HG02885 (cell line): ENCODE data around the gene QRICH1.

ENCODE experiments used
- ATAC-seq: cut with Tn5 transposase; IDR thresholded peaks from one replicate; pipeline ENCODE4 v1.9.1; 2021; ENCODE audit warnings: mild to moderate bottlenecking; ENCODE audit not compliant: unreplicated experiment, poor library complexity

QRICH1 gene

GRCh38 chr3:49093853-49094767 is at the start of gene QRICH1:
Gene QRICH1 (minus strand): TSS chr3:49094071. CDS start chr3:49077017, 17,054 bp downstream.
- peak; percentile 81 for ATAC-seq

GRCh38 chr3:49140080-49140479 is 46.2 kb upstream of the QRICH1 start:
- no peak for ATAC-seq

GRCh38 chr3:49135499-49135898 is 41.6 kb upstream of the QRICH1 start:
- ATAC-seq, result no peak

- no peak for ATAC-seq
These were observed 40.8 kb upstream of the QRICH1 start for GRCh38 chr3:49134471-49135265.

GRCh38 chr3:49133226-49133951 is 39.5 kb upstream of the QRICH1 start:
- no peak for ATAC-seq

GRCh38 chr3:49132437-49133225 is 38.8 kb upstream of the QRICH1 start, which contains the start of gene LAMB2:
Gene LAMB2 (minus strand): TSS chr3:49133050. CDS start chr3:49132867, 183 bp downstream.
- ATAC-seq, result no peak

GRCh38 chr3:49132073-49132436 is 38.2 kb upstream of the QRICH1 start:
- ATAC-seq, result no peak

GRCh38 chr3:49131576-49131975 is 37.7 kb upstream of the QRICH1 start:
- no peak for ATAC-seq

- no peak for ATAC-seq
These were observed 37.2 kb upstream of the QRICH1 start for GRCh38 chr3:49131040-49131439.

GRCh38 chr3:49124991-49125670 is 31.3 kb upstream of the QRICH1 start:
- ATAC-seq, result no peak

GRCh38 chr3:49124203-49124602 is 30.3 kb upstream of the QRICH1 start:
- no peak for ATAC-seq

GRCh38 chr3:49123687-49124086 is 29.8 kb upstream of the QRICH1 start:
- ATAC-seq, result no peak

GRCh38 chr3:49122886-49123545 is 29.1 kb upstream of the QRICH1 start:
- ATAC-seq, result no peak

- ATAC-seq, result no peak
These were observed 28.6 kb upstream of the QRICH1 start for GRCh38 chr3:49122451-49122850.

GRCh38 chr3:49122022-49122421 is 28.2 kb upstream of the QRICH1 start:
- no peak for ATAC-seq

- ATAC-seq, result no peak
These were observed 27.4 kb upstream of the QRICH1 start for GRCh38 chr3:49121132-49121736.

- peak; percentile 89 for ATAC-seq
These were observed 26.7 kb upstream of the QRICH1 start, which contains the start of gene USP19 for GRCh38 chr3:49120438-49121131. Gene USP19 (minus strand): TSS chr3:49120823. CDS start chr3:49119145, 1,678 bp downstream.

GRCh38 chr3:49120096-49120437 is 26.2 kb upstream of the QRICH1 start:
- ATAC-seq, result no peak
